ENCODE data around the gene NRN1.

DNA sequence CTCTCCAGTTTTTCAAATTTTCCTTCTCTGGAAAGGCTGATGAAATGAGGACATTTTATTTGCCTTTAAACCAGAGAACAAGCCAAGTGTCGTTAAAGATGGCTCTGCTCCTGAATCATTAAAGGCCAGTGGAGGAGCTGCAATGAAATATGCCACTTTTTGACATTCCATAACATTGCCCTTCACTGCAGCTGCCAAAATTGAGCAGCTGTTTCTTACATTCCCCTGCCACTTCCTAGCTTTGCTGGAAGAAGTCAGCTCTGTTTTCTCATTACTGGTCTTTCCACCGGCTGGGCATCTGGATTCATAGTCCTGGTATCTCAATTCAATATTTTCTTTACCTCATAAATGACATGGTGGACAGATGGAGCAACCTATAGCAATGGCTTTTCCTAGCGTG is 45.5 kb upstream of the NRN1 start:
- TF ChIP-seq, protein P1, sequence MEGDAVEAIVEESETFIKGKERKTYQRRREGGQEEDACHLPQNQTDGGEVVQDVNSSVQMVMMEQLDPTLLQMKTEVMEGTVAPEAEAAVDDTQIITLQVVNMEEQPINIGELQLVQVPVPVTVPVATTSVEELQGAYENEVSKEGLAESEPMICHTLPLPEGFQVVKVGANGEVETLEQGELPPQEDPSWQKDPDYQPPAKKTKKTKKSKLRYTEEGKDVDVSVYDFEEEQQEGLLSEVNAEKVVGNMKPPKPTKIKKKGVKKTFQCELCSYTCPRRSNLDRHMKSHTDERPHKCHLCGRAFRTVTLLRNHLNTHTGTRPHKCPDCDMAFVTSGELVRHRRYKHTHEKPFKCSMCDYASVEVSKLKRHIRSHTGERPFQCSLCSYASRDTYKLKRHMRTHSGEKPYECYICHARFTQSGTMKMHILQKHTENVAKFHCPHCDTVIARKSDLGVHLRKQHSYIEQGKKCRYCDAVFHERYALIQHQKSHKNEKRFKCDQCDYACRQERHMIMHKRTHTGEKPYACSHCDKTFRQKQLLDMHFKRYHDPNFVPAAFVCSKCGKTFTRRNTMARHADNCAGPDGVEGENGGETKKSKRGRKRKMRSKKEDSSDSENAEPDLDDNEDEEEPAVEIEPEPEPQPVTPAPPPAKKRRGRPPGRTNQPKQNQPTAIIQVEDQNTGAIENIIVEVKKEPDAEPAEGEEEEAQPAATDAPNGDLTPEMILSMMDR (IDR thresholded peaks at IDR 0.05) = no peak
- TF ChIP-seq POLR2A (IDR thresholded peaks at IDR 0.05) = no peak
